Neural progenitor cell (in vitro differentiated cells): Measurements from ENCODE around the gene APLP1.

Experiments used
- EZH2phosphoT487 ChIP-seq: fragments of 200-600 bp; sonication (generic); IDR thresholded peaks from 2 replicates; pipeline ENCODE4 v1.6.1; 2017; ENCODE audit warnings: antibody characterized with exemption
- TF ChIP-seq, protein P1 (sequence below): fragments of 200-600 bp; sonication (generic); IDR thresholded peaks from 2 replicates; pipeline ENCODE4 v1.5.1; 2017; ENCODE audit warnings: antibody characterized with exemption, mild to moderate bottlenecking

DNA sequence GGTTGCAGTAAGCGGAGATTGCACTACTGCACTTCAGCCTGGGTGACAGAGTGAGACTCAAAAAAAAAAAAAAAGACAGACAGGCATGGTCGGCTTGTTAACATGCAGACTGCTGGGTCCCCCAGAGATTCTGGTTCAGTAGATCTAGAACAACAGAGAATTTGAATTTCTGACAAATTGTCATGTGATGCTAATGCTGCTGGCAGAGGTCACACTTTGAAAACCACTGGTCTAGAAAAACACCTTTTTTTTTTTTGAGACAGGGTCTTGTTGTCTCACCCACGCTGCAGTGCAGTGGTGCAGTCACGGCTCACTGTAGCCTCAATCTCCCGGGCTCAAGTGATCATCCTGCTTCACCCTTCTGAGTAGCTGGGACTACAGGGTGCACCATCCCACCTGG lies 60.1 kb downstream of the APLP1 start:
- TF ChIP-seq, protein P1, sequence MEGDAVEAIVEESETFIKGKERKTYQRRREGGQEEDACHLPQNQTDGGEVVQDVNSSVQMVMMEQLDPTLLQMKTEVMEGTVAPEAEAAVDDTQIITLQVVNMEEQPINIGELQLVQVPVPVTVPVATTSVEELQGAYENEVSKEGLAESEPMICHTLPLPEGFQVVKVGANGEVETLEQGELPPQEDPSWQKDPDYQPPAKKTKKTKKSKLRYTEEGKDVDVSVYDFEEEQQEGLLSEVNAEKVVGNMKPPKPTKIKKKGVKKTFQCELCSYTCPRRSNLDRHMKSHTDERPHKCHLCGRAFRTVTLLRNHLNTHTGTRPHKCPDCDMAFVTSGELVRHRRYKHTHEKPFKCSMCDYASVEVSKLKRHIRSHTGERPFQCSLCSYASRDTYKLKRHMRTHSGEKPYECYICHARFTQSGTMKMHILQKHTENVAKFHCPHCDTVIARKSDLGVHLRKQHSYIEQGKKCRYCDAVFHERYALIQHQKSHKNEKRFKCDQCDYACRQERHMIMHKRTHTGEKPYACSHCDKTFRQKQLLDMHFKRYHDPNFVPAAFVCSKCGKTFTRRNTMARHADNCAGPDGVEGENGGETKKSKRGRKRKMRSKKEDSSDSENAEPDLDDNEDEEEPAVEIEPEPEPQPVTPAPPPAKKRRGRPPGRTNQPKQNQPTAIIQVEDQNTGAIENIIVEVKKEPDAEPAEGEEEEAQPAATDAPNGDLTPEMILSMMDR = no peak
- no peak for TF ChIP-seq EZH2phosphoT487
